NCI-H2107 treated with DMSO at 0.1 percent for 48 hours (cell line): ENCODE measurements around the gene BUD13.
A peak's percentile ranks its signal among the peaks of the same experiment; 100 is the strongest.

ENCODE experiments used
- DNase-seq: peaks from one replicate; lab custom pipeline; 2025; ENCODE audit not compliant: unreplicated experiment; lab: John Stamatoyannopoulos, UW

The BUD13 gene

GRCh38 chr11:116720895-116721294 lies 51.9 kb downstream of the BUD13 start:
- no peak for DNase-seq

- no peak for DNase-seq
These were observed 53.8 kb downstream of the BUD13 start for GRCh38 chr11:116718955-116719501.

- no peak for DNase-seq
These were observed 56.2 kb downstream of the BUD13 start for GRCh38 chr11:116716621-116717020.

DNA sequence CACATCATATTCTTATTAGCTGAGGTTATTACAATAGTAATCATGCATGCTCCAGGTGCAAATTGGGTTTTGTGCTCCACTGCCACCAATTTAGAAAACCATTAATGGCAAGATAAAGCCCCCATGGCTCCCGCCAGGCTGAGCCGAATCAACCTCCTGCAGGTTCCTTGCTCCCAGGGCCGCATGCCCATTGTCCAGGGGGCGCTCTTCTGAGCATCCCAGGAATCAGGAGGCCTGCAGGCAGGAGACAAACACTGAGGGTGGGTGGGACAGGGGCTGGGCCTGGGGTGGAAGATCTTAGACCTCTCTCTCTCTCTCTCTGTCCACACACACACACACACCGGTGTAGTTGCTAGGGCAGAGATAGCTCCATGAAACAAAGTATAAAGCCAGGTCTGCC lies 57.4 kb downstream of the BUD13 start:
- no peak for DNase-seq

DNA sequence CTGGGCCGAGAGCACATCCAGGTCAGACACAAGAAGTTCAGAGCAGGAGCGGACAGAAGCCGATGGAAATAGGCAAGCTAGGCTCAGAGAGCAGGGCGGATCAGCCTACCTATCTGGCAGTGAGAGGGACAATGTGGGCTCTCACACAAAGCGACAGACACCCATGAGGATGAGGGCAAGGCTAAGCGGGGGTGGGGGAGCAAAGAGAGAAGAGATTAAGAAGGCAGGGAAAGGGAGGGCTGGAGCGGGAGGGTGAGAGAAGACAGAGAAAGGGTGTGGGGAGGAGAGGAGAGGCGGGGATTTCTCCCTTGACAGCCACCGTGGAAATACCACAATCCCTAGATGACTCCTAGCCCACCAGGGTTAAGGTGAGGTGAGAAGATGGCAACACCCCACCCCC lies 57.9 kb downstream of the BUD13 start:
- DNase-seq, result no peak

- DNase-seq, result no peak
These were observed 60.4 kb downstream of the BUD13 start for GRCh38 chr11:116712428-116712827.

GRCh38 chr11:116710762-116711161 lies 62.0 kb downstream of the BUD13 start:
- DNase-seq, result no peak

DNA sequence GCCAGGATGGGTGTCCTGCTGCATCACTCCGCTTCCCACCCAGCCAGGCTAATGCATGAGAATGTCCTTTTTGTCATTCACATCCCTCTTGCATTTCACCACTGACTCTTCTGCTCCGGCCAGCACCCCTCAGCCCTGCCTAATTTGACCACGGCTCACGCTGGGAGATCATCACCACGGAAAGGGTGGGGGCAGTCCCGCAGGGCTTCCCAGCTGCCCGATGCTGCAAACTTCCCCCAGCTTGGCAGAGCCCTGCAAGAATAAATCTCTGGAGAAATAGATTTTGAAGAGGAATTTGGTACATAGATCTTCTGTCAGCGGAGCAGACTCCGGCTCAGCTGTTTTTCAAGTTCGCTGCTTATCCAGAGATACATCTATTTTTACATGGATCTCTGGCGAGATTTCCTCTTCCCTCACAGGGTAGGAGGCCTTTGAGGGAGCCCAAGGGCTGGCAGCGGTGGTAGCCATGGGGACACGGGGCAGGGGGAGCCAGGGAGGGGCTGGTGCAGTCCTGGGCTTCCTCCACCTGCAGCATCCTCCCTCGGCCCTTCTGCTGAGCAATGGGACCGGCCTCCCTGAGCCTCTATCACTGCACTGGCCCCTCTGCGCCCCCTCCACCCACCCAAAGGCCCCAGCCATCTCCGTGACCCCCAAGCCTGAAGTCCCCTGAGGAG lies 62.6 kb downstream of the BUD13 start:
- no peak for DNase-seq

- no peak for DNase-seq
These were observed 65.0 kb downstream of the BUD13 start for GRCh38 chr11:116707746-116708145.

DNA sequence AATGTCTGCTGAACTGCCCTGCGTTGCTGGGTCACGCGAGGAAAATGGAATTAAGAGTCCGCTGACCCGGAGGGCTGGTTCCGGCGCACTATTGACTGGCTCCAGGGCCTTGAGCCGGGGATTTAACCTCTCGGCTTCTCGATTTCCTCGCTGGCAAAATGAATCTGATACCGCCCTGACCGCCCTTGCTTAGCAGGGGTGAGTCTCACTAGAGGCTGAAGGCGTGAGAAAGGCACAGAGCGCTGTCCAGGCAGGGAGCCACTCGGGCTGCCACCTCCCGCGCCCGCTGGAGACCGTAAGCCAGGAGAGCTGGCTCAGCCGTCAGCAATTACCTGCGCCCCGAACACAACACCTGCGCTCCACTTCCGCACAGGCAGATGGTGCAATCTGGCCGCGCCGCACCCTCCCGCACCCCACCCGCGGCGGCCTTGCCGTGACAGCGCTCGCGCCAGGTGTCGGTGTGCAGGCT lies 65.6 kb downstream of the BUD13 start:
- peak; percentile 11 for DNase-seq

GRCh38 chr11:116703421-116703820 lies 69.4 kb downstream of the BUD13 start:
- peak; percentile 10 for DNase-seq

DNA sequence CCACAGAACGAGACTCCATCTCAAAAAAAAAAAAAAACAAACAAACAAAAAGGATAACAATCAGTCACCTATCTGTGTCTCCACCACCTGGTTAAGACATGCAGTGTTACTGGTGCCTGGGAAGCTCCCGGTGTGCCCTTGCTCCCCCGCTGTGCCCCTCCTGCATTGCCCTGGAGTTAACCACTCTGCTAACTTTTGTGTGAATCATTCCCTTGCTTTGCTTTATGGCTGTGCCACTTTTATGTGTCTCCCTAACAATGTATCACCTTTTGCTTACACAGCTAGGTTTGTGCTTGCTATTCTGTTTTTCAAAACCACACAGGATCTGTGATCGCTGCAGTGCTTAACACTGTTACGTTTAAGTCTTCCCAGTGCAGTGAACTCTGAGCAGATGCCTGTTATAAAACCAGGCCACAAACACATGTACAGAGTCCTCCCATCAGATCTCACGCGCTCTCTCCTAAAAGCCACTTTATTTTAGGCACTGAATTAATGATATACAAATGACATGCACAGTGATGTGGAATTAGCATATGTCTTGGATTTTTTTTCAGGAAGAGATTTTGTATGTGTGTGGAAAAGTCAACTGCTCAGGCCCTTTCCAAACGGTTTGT lies 69.9 kb downstream of the BUD13 start:
- no peak for DNase-seq

- no peak for DNase-seq
These were observed 70.9 kb downstream of the BUD13 start for GRCh38 chr11:116701876-116702275.

DNA sequence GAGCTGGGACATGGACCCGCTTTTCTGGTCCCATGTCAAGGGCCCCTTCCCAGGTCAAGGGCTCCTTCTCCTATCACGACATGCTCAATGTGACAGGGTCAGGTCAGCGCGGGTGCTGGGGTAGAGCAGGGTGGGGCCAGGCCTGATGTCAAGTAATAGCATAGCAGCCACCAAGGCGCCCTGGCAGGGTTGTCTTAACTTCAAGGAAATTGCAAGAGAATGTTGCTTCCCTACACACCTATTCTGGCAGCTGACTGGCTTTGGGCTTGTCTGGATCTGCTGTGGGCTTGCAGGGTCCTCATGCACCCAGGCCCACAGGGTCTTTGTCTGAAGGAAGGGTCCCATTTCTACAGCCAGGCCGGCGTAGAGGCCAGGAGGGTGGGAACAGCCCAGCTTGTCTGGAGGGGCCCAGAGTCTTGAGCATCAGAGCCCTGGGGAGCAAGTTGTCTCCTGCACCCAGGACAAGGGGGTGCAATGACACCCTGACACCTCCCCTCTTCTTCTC lies 71.4 kb downstream of the BUD13 start:
- DNase-seq, result no peak

- DNase-seq, result no peak
These were observed 72.1 kb downstream of the BUD13 start for GRCh38 chr11:116700586-116701220.
